Measurements from ENCODE around the gene CTR9. TPM values are rescaled to one million over a fixed set of nuclear protein-coding genes. Genes with fewer than 3 reads are reported as not detected.

CTR9 gene
- total RNA-seq, 1 experiment from 2014 or later: 32.7 TPM

- TF ChIP-seq ZNF671 (CRISPR knock-in tag; IDR thresholded peaks at IDR 0.05): no peak
- no peak for TF ChIP-seq ZMAT4 (CRISPR knock-in tag; IDR thresholded peaks at IDR 0.05)
- no peak for TF ChIP-seq ESRRA (CRISPR knock-in tag; IDR thresholded peaks at IDR 0.05; ENCODE audit: borderline replicate concordance)
- TF ChIP-seq JUN (CRISPR knock-in tag; IDR thresholded peaks at IDR 0.05): no peak
These were observed 49.1 kb upstream of the CTR9 start (continued) for GRCh38 chr11:10701982-10702381.

- no peaks in the 10 kb centered on the region for H3K36me3 Mint-ChIP-seq
- H3K27me3 Mint-ChIP-seq (ENCODE audit: low read depth): no peaks in the 10 kb centered on the region
- no peak overlapping the region for H3K27ac Mint-ChIP-seq
- TF ChIP-seq USF1 (CRISPR knock-in tag; IDR thresholded peaks at IDR 0.05): no peak
- ATAC-seq (no peak), DNase-seq (ENCODE audit: low spot score) (no peak)
- no peak overlapping the region for H3K4me3 Mint-ChIP-seq
- no peaks in the 10 kb centered on the region for H3K9me3 Mint-ChIP-seq
- CTCF ChIA-PET: interaction anchor here (0.9 to 1.7 kb wide), 3 partner anchors 15 to 168 kb away, joined by 3 to 6 read pairs (median 3); partner anchors contain the start of genes IRAG1 and RNF141
- POLR2A ChIA-PET: no interaction called here
- H3K4me1 Mint-ChIP-seq: peaks cover 2% of the 10 kb centered on the region; the same call in 1 of the 2 replicates
These were observed 42.9 kb upstream of the CTR9 start for GRCh38 chr11:10708131-10708530.

GRCh38 chr11:10709299-10710086 lies 41.6 kb upstream of the CTR9 start:
- CTCF ChIA-PET: interaction anchor here (0.8 to 1.7 kb wide), 5 partner anchors 55 to 169 kb away, joined by 3 to 7 read pairs (median 3); partner anchors contain the start of gene RNF141
- H3K36me3 Mint-ChIP-seq: no peaks in the 10 kb centered on the region
- H3K9me3 Mint-ChIP-seq: no peaks in the 10 kb centered on the region
- H3K4me3 Mint-ChIP-seq: no peak overlapping the region
- DNase-seq (ENCODE audit: low spot score) (no peak), ATAC-seq (no peak)
- TF ChIP-seq TCF7 (CRISPR knock-in tag; IDR thresholded peaks at IDR 0.05; ENCODE audit: low read depth): no peak
- no peaks in the 10 kb centered on the region for H3K4me1 Mint-ChIP-seq
- H3K27me3 Mint-ChIP-seq (ENCODE audit: low read depth): no peaks in the 10 kb centered on the region
- H3K27ac Mint-ChIP-seq: no peak overlapping the region
- POLR2A ChIA-PET: no interaction called here

- no peak for DNase-seq (ENCODE audit: low spot score)
- Mint-ChIP-seq H3K27ac (no peak overlapping the region), H3K27me3 (ENCODE audit: low read depth) (no peaks in the 10 kb centered on the region; the same call in 1 of the 2 replicates), H3K36me3 (no peaks in the 10 kb centered on the region), H3K9me3 (no peaks in the 10 kb centered on the region), H3K4me3 (no peak overlapping the region), H3K4me1 (0 out of 2 replicates have a peak, but pooled peaks cover 6% of the 10 kb centered on the region)
- no peak for ATAC-seq
- TF ChIP-seq MAX (CRISPR knock-in tag; IDR thresholded peaks at IDR 0.05) (no peak), IRF2 (CRISPR knock-in tag; IDR thresholded peaks at IDR 0.05; ENCODE audit: borderline replicate concordance, low read depth) (no peak), SOX15 (CRISPR knock-in tag; IDR thresholded peaks at IDR 0.05) (no peak), ZNF219 (CRISPR knock-in tag; IDR thresholded peaks at IDR 0.05; ENCODE audit: borderline replicate concordance) (no peak), TP53 (CRISPR knock-in tag; IDR thresholded peaks at IDR 0.05) (no peak), OVOL2 (CRISPR knock-in tag; IDR thresholded peaks at IDR 0.05; ENCODE audit: borderline replicate concordance) (no peak), CDX4 (CRISPR knock-in tag; IDR thresholded peaks at IDR 0.05; ENCODE audit: borderline replicate concordance) (no peak), ZNF396 (CRISPR knock-in tag; IDR thresholded peaks at IDR 0.05; ENCODE audit: borderline replicate concordance) (no peak), CREB1 (CRISPR knock-in tag; IDR thresholded peaks at IDR 0.05) (no peak), ZNF532 (CRISPR knock-in tag; IDR thresholded peaks at IDR 0.05; ENCODE audit: borderline replicate concordance) (no peak), ZSCAN18 (CRISPR knock-in tag; IDR thresholded peaks at IDR 0.05) (no peak), GTF2I (CRISPR knock-in tag; conservative IDR thresholded peaks at IDR 0.05) (no peak), FOXJ3 (CRISPR knock-in tag; IDR thresholded peaks at IDR 0.05; ENCODE audit: borderline replicate concordance) (no peak), ATF1 (CRISPR knock-in tag; IDR thresholded peaks at IDR 0.05) (no peak)
- ChIA-PET CTCF (interaction anchor here (0.9 kb wide), 1 partner anchor 9 kb away, joined by 3 read pairs; no protein-coding TSS in a partner anchor), POLR2A (no interaction called here)
These were observed 35.5 kb upstream of the CTR9 start for GRCh38 chr11:10715571-10715970.
